Coronary artery (tissue), 2 donors: ENCODE data around the gene CEP164.
A peak's percentile ranks its signal among the peaks of the same experiment; 100 is the strongest.

Experiments
- DNase-seq: peaks from one replicate; pipeline ENCODE4 v3.0.0-alpha.2; 2017; ENCODE audit warnings: low spot score
- H3K27ac ChIP-seq, 2 donors: fragments of 200-600 bp; sonication (generic); one replicate each; pipeline ENCODE4 v1.5.1; 2016 to 2019
- H3K4me3 ChIP-seq: fragments of 200-600 bp; sonication (generic); 2 replicates; pipeline ENCODE4 v1.5.1; 2016; ENCODE audit warnings: mild to moderate bottlenecking, moderate library complexity
- TF ChIP-seq, protein P1 (sequence below): fragments of 200-600 bp; sonication (generic); IDR thresholded peaks from one replicate; pipeline ENCODE4 v1.5.1; 2019; ENCODE audit warnings: antibody characterized with exemption

The CEP164 gene

DNA sequence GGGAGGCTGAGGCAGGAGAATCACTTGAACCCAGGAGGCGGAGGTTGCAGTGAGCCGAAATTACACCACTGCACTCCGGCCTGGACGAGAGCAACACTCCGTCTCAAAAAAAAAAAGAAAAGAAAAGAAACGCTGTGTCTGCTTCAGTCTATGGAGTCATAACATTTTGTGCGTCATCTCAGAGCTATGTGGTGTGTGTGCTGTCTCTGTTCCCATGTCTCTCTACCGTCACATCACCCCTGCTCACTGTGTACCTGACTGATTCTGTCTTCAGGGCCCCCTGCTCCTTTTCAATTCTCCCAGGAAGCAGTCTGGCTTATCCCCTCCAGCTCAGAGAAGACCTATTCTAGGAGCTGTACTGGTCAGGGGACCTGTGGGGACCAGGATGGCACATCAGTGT is 29.5 kb upstream of the CEP164 start:
- TF ChIP-seq, protein P1, sequence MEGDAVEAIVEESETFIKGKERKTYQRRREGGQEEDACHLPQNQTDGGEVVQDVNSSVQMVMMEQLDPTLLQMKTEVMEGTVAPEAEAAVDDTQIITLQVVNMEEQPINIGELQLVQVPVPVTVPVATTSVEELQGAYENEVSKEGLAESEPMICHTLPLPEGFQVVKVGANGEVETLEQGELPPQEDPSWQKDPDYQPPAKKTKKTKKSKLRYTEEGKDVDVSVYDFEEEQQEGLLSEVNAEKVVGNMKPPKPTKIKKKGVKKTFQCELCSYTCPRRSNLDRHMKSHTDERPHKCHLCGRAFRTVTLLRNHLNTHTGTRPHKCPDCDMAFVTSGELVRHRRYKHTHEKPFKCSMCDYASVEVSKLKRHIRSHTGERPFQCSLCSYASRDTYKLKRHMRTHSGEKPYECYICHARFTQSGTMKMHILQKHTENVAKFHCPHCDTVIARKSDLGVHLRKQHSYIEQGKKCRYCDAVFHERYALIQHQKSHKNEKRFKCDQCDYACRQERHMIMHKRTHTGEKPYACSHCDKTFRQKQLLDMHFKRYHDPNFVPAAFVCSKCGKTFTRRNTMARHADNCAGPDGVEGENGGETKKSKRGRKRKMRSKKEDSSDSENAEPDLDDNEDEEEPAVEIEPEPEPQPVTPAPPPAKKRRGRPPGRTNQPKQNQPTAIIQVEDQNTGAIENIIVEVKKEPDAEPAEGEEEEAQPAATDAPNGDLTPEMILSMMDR: no peak
- no peak for DNase-seq
- Histone ChIP-seq H3K27ac (no peak overlapping the region), H3K4me3 (no peak overlapping the region)

DNA sequence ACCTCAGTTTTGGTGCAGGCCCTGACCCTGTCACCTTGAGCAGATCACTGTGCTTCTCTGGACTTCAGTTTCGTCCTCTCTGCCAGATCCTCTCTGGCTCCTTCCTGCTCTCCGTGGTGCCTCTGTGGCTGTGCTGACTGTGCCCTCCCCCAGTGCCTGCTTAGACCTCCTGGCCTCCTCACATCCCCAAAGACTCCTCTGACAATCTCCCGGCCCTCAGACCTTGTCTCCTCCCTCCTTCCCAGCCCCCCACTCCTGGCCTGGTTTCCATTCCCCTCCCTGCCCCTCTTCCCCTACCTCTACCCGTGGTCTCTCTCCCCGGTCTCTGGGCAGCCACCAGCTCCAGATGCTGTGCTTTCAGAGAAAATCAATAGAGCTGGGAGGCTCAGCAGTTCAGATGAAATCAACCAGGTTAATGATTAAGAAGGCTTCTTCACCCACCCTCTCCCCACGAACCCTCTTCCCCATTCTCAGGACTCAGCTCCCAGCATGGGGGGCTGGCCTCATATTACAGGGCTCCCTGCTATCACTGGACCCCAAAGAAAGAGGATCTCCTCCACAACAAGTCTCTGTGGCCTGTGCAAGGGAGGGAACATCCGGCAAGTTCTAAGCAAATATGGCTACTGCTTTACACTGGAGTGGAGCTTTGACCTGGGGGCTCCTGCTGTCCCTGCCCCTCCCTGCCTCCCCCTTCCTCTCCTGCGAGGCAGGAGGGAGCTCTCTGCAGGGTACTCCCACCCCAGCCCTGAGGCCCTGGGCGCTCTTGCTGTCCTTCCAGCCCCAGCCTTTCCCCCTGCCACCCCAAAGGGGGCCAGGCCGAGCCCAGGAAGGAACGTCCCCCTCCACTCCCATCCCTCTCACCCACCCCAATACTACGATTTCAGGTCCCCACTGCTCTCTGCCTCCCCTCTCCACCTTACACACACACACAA is 28.0 kb upstream of the CEP164 start:
- TF ChIP-seq, protein P1: no peak
- Histone ChIP-seq H3K4me3 (peak overlapping the region; percentile 63), H3K27ac (no peak overlapping the region)
- no peak for DNase-seq

DNA sequence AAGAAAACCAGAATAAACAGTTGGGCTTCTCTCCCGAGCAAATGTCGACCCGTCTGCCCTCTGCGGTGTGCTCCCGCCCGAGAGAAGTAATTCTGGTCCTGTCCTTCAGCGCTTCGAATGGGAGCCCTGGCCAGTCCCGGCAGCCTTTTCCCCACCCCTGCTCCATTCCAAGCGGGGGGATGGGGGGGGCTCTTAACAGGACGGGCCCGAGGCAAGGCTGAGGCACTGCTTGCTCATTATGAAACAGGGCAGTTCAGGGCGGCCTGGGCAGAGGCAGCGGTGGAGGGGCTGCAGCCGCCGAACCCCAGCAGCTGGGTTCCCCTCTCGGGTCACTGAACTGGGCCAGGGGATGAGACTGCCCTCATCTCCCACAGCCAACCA is 27.4 kb upstream of the CEP164 start:
- TF ChIP-seq, protein P1: no peak
- Histone ChIP-seq H3K27ac (peak overlapping the region in 1 of 2 donors; percentile 35), H3K4me3 (peak overlapping the region; percentile 63)
- DNase-seq: no peak

DNA sequence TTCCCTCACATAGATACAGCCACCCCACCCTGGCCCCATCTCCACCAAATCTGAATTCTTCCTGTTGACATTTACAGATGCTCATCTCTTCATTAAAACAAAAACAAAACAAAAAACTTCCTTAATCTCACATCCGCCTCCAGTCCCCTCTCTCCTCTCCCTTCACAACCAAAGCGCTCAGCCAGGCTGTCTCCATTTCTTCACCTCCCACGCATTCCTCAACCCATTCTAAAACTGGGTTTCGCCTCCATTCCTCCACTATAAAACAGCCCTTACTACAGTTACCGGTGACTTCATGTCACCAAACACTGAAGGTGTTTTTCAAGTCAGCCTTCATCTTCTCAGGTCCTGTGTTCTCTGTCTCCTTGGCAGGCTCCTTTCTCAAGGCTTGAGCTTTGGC is 26.9 kb upstream of the CEP164 start:
- TF ChIP-seq, protein P1: no peak
- no peak for DNase-seq
- Histone ChIP-seq H3K4me3 (peak overlapping the region; percentile 63), H3K27ac (no peak overlapping the region)

DNA sequence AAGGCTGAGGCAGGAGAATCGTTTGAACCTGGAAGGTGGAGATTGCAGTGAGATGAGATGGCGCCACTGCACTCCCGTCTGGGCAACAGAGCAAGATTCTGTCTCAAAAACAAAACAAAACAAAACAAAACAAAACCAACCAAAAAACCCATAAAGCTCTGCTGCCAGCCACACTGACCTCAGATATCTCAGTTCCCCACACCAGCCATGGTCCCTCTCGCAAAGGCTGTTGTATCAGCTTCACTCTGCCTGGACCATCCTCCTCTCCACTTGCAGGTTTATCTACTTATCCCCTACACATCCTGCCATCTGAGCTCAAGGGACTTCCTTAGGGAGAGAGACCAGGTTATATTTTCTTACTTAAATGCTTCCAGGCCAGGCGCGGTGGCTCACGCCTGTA is 25.4 kb upstream of the CEP164 start:
- TF ChIP-seq, protein P1: no peak
- no peak for DNase-seq
- no peak overlapping the region for H3K4me3 ChIP-seq
- H3K27ac ChIP-seq: no peak overlapping the region

DNA sequence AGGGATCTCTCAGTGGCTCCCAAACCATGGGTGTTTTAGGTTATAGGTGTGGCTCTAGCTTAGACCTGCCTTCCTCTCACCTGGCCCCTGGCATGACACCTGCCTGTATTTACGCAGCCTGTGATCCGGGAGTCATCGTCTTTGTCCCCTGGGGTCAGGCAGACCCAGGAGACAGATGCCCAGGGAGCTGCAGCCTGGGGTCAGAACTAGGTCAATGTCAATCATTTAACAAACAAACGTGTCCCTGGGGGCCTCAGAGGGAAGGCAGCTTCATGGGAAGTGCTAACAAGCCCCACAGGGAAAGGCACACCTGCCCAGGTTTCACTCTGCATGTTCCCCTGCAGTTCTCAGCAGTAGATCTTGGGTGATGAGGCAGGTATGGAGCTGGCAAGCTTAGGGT is 24.6 kb upstream of the CEP164 start:
- TF ChIP-seq, protein P1: no peak
- no peak overlapping the region for H3K27ac ChIP-seq
- H3K4me3 ChIP-seq: no peak overlapping the region
- no peak for DNase-seq
